HG03460 (cell line): ENCODE measurements around the gene XIAP.
"Not testable (repeated sequence)": the region's sequence is repeated elsewhere in the genome, so short reads cannot be mapped to it uniquely, and the experiment has no call there.

Source experiments
- ATAC-seq: cut with Tn5 transposase; IDR thresholded peaks from one replicate; pipeline ENCODE4 v1.9.1; 2021; ENCODE audit not compliant: unreplicated experiment

Gene XIAP

GRCh38 chrX:123873956-123874355 lies 14.1 kb downstream of the XIAP start:
- no peak for ATAC-seq

- no peak for ATAC-seq
Measured at GRCh38 chrX:123876177-123876576, 16.3 kb downstream of the XIAP start.

- ATAC-seq, result no peak
Measured at GRCh38 chrX:123876844-123877243, 17.0 kb downstream of the XIAP start.

- ATAC-seq, result peak; percentile 72
Measured at GRCh38 chrX:123878252-123878721, 18.4 kb downstream of the XIAP start.

GRCh38 chrX:123881330-123881729 lies 21.5 kb downstream of the XIAP start:
- no peak for ATAC-seq

- ATAC-seq, result no peak
Measured at GRCh38 chrX:123882391-123882790, 22.5 kb downstream of the XIAP start.

GRCh38 chrX:123884809-123885408 lies 25.1 kb downstream of the XIAP start:
- ATAC-seq, result no peak

GRCh38 chrX:123899701-123900100 lies 39.8 kb downstream of the XIAP start:
- no peak for ATAC-seq

- not testable (repeated sequence) for ATAC-seq
Measured at GRCh38 chrX:123903261-123903660, 43.4 kb downstream of the XIAP start.

- no peak for ATAC-seq
Measured at GRCh38 chrX:123905332-123905731, 45.5 kb downstream of the XIAP start.

- ATAC-seq, result no peak
Measured at GRCh38 chrX:123906557-123907316, 46.9 kb downstream of the XIAP start.

- ATAC-seq, result no peak
Measured at GRCh38 chrX:123909523-123909922, 49.7 kb downstream of the XIAP start.

- no peak for ATAC-seq
Measured at GRCh38 chrX:123917069-123917468, 57.2 kb downstream of the XIAP start.

GRCh38 chrX:123918106-123918721 lies 58.4 kb downstream of the XIAP start:
- no peak for ATAC-seq

GRCh38 chrX:123920105-123920785 lies 60.4 kb downstream of the XIAP start:
- no peak for ATAC-seq

GRCh38 chrX:123923211-123923610 lies 63.4 kb downstream of the XIAP start:
- no peak for ATAC-seq

GRCh38 chrX:123924186-123924585 lies 64.3 kb downstream of the XIAP start:
- no peak for ATAC-seq

- no peak for ATAC-seq
Measured at GRCh38 chrX:123927845-123928244, 68.0 kb downstream of the XIAP start.

GRCh38 chrX:123932055-123932454 lies 72.2 kb downstream of the XIAP start:
- ATAC-seq, result not testable (repeated sequence)

- ATAC-seq, result no peak
Measured at GRCh38 chrX:123943074-123943473, 83.2 kb downstream of the XIAP start.

- ATAC-seq, result no peak
Measured at GRCh38 chrX:123943488-123943887, 83.6 kb downstream of the XIAP start.

GRCh38 chrX:123949846-123950245 lies 90.0 kb downstream of the XIAP start:
- ATAC-seq, result no peak
